Stimulated activated CD4-positive, alpha-beta T cell treated with anti-CD3 and anti-CD28 coated beads, TNF-alpha, amount 100 ng/mL, for 48 hours (primary cell): ENCODE data around the gene GLTP.
"Not testable (repeated sequence)": the region's sequence is repeated elsewhere in the genome, so short reads cannot be mapped to it uniquely, and the experiment has no call there.

Source experiments
- DNase-seq, 3 donors: peaks; one replicate each; pipeline ENCODE4 v3.0.0-alpha.2; 2020; ENCODE audit warnings: low read depth in 3 of 3

The GLTP gene

DNA sequence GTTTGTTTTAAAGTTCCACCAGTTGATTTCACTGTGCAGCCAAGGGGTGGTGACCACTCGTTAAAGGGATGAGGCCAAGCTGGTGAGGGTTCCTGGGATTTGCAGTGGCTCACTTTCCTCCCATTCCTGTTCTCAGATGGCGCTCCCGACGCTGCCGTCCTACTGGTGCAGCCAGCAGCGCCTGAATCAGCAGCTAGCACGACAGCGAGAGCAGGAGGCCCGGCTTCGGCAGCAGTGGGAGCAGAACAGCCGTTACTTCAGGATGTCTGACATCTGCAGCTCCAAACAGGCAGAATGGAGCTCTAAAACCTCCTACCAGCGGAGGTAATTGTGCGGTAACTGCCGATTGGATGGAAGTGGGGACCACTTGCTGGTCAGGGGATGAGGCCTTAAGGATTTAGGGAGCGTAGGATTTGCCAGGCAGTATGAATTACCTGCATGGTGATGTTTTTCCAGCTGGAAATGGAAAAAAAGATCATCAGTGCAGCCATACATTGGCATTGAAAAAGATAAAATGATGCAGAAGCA, 22.6 kb upstream of the GLTP start:
- DNase-seq = no peak

DNA sequence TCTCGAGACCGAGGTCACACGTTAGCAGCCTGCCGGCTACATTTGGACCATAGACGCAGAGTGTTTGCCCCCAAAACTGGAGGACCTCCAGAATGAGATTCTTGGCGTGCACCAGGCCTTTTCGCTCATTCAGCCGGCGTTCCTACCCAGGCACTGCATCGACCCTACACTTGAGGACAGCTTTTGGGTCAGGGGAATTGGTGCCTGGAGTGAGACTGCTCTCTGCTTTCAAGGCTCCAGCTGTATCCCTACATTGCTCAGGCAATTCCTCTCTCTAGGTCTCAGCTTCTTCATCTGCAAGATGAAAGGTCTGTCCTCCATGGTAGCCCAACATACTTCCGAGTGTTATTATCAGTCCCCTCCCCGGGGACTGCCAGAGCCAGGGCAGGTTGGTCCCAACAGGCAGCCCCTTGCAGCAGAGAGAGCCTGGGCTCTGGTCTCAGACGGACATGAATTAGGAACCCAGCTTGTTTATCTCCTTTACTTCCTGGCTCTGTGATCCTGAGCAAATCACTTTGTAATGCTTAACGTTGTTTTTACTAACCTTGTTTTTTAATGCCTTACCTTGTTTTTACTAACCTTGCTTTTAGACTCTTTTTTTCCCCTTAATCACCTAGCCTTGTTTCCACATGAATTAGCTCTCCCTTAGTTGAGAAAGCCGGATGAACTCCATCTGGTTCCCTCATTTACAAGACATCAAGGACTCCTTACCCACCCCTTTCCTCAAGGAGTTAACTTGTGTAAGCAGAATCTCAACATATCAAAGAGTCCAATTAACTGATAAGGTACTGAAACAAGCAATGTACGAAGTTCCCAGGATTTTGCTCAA, 20.6 kb upstream of the GLTP start:
- no peak for DNase-seq

DNA sequence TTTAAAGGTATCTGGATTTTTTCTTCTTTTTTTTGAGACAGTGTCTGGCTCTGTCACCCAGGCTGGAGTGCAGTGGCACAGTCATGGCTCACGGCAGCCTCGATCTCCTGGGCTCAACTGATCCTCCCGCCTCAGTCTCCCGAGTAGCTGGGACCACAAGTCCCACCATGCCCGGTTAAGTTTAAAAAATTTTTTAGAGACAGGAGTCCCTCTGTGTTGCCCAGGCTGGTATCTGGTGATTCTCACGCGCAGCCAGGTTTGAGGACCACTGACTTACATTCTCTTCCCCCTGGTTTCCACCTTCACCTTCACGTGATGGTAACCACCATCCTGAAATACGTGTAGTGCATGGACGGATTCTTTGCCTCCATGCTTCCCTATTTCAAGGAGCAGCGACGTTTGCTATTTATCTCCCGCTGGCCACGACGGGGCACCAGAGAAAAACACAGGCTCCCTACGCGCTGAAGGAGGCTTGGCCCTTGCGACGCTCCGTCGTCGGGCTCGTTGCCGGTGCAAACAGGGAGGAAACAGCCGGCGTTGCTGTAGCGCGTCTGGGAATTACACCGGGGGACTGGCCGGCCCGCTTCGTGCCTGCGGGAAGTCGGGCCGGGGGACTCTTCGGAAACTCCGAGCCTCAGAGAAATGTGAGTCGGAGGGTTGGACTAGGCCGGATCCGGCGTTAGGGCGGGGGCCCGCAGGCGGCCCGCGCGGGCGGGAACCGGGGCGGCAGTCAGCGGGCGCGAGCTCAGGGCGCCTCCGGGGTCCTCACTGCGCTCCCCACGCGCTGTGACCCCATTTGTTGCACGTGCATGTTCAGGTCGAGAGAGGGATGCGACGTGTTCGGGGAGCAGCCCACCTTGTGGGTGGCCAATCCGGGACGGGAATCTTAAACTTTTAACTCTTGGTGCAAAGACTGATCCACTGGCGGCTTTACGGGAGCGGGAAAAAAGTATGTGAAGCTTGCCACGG, 19.7 kb upstream of the GLTP start, which contains the start of gene TCHP:
Gene TCHP (plus strand): TSS at position 492 of the 969 bp plus-strand sequence. CDS start 2,753 bp downstream, outside the sequence.
- DNase-seq = peak; percentile 45 to 63 (median 61)

DNA sequence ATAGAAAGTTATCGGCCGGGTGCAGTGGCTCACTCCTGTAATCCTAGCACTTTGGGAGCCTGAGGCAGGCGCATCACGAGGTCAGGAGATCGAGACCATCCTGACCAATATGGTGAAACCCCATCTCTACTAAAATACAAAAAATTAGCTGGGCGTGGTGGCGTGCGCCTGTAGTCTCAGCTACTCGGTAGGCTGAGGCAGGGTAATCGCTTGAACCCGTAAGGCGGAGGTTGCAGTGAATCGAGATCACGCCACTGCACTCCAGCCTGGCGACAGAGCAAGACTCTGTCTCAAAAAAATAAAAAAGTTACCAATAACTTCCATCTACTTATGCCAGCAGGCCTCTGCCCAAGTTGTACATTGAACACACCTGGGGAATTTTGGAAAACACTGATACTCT, 19.0 kb upstream of the GLTP start:
- not testable (repeated sequence) for DNase-seq

DNA sequence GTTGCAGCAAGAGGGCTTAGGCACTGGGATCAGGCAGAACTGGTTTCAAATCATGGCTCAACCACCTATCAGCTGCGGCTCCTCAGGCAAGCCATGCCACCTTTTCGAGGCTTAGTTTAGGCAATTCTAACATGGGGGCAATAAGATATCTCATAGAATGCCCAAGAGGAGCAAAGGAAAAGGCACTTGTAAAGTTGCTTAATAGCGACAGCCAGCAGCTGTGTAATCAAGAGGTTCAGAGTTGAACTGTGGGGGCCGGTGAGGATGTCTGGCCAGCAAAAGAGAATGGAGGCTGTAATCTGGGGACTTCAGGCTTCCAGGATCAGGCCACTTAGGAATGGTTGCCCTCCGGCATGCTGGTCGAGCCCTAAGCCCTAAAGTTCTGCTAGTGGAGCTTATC, 16.7 kb upstream of the GLTP start:
- no peak for DNase-seq

DNA sequence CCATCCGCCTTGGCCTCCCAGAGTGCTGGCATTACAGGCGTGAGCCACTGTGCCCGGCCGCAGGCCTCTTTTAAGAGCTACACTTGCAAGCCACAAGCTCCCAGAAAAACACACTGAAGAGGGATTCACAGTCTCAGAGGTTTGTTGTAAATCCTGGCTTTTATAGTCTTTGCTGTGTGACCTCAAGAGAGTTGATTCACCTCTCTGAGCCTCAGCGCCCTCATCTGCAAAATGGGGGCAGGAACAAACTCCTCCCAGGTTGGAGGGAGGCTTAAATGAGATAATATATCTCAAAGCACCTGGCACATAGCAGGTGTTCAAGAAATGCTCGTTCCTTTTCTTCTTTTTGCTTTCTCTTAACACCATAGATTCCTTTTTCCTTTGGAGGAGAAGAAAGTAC, 15.8 kb upstream of the GLTP start:
- DNase-seq = no peak

DNA sequence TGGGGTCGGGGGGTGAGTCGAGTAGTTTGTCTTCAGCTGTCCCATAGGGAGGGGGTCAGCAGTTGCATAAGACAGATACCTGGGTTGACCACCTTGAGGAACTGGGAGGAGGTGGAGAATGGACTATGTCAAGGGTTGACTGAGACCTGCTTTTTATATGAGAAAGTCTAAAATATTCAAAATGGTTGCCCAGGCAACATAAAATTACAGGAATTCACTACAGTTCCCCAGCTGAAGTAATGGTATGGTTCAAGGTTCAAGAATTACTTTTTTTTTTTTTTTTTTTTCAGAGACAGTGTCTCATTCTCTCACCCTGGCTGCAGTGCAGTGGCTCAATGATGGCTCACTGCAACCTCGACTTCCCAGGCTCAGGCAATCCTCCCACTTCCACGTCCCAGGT, 14.6 kb upstream of the GLTP start:
- DNase-seq = no peak

DNA sequence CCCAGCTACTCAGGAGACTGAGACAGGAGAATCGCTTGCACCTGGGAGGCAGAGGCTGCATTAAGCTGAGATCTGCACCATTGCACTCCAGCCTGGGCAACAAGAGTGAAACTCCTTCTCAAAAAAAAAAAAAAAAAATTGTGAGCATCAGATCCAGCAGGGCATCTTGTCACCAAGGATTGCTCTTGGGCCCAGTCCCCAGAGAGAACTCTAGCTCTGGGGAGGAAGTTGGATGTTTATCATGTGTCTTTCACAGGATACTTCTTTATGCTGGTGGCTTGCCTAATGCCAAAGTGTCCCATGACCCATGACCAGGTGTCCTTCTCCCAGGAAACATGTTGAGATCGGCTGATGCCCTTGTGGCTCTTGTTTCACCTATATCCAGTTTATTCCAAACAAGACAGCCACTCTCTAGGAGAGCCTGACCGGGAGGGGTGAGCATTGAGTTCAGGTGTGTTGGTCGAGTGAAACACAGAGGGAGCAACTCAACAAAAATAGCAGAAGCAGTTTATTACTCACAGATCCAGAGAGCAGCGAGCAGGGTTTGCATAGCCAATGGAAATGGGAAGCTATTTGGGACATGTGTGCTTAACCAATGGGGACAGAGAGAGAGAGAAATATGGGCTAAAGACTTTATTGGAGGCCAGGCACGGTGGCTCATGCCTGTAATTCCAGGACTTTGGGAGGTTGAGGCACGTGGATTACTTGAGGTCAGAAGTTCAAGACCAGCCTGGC, 13.1 kb upstream of the GLTP start:
- no peak for DNase-seq

DNA sequence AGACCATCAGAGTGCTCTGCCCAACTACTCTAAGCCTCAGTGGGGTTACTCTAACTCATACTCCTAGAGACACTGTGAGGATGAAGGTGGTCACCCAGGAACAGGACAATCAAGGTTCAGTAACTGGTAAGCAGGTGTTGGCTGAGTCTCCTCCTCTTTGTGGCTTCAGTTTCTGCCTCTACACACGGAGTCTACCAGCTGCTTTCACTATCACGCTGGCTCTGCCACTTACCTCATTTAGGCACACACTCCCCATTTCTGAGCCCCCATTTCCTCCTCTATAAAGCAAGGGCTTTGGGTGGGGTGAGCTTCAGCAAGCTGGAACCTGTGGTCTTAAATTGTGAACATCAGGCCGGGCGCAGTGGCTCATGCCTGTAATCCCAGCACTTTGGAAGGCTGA, 12.4 kb upstream of the GLTP start:
- no peak for DNase-seq

DNA sequence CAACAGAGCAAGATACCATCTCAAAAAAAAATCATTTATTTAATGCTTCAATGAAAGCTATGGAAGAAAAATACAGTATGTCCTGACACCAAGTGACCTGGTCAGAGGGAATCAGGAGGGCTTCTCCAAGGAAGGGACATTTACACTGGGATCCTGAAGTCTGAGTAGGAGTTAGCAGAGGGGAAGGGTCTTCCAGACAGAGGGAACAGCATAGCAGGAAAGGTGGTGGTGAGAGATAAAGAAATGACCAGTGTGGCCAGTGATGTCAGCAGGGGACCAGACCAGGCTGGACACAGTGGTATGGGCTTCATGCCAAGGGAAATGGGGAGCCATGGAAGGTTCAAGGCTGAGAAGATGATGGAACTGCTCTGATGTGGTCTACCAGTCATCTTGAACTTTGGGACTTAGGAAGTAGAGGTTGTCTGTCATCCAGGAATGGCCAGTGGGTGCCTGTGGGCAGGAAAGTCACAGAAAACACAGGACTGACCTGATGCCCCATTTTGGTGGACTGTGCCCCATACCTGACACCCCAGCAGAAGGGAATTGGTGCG, 11.9 kb upstream of the GLTP start:
- no peak for DNase-seq

DNA sequence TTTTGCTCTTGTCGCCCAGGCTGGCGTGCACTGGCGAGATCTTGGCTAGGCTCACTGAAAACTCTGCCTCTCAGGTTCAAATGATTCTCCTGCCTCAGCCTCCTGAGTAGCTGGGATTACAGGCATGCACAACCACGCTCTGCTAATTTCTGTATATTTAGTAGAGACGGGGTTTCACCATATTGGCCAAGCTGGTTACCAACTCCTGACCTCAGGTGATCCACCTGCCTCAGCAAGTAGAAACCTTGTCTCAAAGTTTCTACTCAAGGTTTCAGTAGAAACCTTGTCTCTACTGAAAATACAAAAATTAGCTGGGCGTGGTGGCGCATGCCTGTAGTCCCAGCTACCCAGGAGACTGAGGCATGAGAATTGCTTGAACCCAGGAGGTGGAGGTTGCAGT, 11.4 kb upstream of the GLTP start:
- DNase-seq = not testable (repeated sequence)

DNA sequence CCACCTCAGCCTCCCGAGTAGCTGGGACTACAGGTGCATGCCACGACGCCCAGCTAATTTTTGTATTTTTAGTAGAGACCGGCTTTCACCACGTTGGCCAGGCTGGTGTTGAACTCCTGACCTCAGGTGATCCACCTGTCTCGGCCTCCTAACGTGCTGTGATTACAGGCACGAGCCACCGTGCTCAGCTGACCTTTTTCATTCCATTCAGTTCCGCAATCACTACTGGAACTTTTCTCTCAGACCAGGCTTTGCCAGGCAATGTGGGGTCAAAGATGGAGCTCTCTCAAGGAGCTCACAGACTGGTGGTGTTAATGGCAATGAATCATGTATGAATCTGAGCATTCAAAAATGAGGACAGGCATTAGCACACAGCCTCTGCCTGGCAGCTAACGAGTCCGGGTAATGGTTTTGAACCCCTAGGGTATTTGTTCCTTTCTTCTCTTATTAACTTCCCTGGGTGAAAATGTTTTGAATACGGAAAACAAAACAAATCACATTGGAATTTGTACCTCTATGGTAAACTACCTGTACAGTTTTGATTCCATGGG, 10.4 kb upstream of the GLTP start:
- DNase-seq = no peak

DNA sequence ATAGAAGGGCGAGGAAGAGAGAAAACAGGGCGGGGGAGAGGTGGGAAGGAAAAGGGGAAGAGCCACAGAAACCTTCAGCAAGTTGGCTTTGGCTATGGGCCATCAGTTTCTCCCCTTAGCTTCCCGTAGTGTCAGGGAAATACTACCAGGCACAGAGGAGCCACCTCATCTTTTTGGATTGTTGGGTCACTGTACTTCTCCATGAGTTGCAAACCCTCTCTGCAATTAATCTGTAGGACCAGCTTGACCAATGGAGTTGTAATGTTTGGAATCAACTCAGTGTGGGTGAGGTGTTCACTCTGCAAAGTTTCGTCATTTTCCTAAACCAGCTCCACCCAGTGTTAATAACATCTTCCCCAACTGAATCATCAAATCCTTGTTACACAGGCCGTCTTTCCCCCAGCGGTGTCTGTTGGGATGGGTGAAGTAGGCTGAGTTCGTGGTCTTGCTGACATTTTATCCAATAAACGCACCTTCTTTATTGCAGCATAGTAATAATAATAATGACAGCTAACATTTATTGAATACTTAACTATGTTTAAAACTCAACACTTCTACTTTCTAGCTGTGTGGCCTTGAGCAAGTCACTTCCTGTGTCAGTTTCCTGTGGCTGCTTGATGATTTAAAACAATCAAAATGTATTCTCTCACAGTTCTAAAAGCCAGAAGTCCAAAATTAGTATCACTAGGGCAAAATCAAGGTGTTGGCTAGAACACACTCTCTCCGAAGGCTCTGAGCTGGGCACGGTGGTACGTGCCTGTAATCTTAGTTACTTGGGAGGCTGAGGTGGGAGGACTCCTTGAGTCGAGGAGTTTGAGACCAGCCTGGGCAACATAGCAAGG, 8.1 kb upstream of the GLTP start:
- DNase-seq = peak in 1 of 3 donors; percentile 27

DNA sequence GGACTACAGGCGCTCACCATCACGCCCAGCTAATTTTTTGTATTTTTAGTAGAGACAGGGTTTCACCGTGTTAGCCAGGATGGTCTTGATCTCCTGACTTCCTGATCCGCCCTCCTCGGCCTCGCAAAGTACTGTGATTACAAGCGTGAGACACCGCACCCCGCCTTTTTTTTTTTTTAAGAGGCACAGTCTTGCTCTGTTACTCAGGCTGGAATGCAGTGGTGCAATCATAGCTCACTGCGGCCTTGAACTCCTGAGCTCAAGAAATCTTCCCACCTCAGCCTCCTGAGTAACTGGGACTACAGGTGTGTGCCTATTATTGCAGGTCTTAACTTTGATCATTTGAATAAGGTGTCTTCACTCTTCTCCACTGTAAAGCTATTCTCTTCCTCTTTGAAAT, 5.3 kb upstream of the GLTP start:
- no peak for DNase-seq

DNA sequence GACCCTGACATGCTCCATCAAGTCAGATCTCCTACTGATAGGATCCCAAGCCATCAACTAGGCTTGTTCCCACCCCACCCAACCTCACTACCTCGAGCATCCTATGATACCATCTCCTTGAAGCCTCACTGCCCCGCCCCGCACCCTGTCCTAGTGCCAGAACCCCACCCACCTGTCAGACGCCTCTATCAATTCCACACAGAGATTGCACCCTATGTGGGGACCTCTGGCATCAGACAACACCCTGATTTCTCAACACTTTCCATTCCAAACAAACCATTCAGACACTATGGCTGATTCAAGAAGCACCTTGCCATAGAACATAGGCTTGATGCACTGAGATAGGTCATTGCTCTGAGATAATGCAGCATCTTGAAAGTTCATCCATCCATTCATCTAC, 3.1 kb upstream of the GLTP start:
- no peak for DNase-seq

DNA sequence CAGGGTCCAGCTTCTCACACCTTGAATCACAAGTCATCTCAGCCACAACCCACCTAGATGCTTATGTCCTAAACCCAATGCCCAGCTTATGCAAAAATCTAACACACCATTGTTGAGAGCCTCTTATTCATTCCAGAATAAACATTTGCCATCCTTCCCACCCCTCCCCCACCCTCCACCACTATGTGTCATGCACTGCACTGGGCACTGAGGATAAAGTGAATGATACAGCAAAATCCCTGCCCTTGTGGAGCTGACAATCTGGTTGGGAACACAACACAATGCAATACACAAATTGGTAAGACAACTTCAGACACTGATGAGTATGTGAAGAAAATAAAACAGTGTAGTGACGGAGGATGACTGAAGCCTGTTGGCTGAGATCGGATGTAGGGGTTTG, 1.4 kb upstream of the GLTP start:
- no peak for DNase-seq

DNA sequence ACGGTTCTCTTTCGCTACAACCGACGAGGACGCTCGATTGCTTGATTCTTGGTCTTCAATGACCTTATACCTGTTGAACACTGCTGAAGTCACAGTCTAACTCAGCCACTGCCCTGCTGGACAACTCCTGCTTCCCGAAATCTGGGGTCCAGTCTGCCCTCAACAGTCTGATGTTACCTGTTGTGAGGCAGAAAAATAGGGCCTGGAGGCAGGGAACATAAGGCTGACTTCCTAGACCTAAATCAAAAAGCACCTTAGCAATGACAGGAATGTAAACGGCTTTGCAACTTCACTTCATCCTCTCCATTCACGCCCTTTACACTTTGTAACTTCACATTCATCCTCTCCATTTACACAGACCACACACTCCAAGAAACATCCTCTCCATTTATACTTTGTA, 597 bp upstream of the GLTP start:
- DNase-seq = no peak

DNA sequence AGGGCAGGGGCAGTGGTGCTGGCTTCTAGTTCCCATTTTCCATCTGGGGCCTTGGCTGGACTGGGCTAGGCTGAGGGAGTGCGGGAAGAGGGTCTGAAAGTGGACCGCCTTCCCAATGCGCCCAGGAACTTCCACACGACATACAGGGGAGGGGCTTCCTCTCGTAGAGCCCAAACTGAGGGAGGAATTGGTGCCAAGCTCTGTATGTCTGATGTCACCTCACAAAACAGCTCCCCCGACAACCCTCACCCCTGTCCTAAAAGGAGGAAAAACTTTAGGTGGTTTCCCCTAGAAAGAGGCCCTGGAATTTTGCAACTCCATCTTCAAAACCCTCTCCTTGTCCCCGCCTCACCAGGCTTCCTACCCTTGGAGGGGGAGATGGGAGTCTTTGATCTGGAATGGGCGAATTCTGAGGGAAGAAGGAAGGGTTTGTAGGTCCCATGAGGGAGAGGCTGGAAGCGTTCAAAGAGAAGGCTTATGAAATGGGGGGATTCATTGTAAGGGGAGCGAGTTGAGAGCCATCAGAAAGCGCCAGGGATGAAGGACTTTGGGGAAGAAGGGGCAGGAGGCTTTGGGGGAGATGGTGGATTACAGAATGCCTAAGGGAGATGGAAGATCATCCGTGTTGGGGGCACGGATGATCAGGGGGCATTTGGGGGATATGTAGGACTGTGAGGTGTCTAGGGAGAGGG, 844 bp downstream of the GLTP start:
- DNase-seq = no peak

DNA sequence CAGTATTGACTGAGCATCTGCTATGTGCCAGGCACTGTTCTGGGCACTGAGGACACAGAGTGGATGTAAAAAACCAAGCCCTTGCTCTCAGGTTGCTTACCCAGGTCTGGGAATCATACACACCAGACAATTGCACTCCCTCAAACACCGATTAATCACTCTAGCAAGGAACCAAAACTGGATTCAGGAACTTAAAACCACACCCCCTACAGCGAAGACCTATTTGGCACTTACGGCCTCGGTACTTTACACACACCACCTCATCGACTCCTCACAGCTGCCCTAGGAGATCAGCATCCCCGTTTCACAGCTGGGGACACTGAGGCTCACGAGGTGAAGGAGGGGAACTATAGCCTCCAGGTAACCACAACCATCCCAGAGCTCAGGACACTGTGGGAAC, 1.6 kb downstream of the GLTP start:
- no peak for DNase-seq

DNA sequence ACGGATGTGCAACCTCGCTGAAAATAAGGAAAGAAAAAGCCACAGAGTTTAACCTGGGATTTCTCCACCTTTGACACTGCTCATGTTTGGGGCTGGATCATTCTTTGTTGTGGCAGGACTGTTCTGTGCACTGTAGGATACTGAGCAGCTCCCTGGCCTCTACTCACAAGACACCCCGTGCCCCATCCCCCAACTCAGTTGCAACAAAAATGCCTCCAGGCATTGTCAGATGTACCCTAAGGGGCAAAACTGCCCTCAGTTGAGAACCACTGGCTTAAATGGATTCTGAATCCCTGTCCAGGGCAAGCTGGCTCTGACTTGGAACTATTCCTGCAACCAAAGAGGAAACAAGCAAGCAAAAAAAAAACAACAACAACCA, 2.1 kb downstream of the GLTP start:
- no peak for DNase-seq
